Ishikawa (cell line): Measurements from ENCODE around the gene TMEM38B.

Source experiments
- CEBPB ChIP-seq: IDR thresholded peaks from 2 replicates; pipeline ENCODE4 v1.6.1; 2012
- CREB1 ChIP-seq: IDR thresholded peaks from 2 replicates; pipeline ENCODE4 v1.6.1; 2012; ENCODE audit warnings: low read depth
- EGR1 ChIP-seq: IDR thresholded peaks from 2 replicates; pipeline ENCODE4 v1.6.1; 2012
- EP300 ChIP-seq: IDR thresholded peaks from 2 replicates; pipeline ENCODE4 v1.6.1; 2012; ENCODE audit warnings: borderline replicate concordance
- FOXM1 ChIP-seq: IDR thresholded peaks from 2 replicates; pipeline ENCODE4 v1.6.1; 2012; ENCODE audit warnings: low read depth, borderline replicate concordance
- NFIC ChIP-seq: IDR thresholded peaks from 2 replicates; pipeline ENCODE4 v1.6.1; 2012
- RAD21 ChIP-seq: IDR thresholded peaks from 2 replicates; pipeline ENCODE4 v1.6.1; 2012; ENCODE audit warnings: low read depth
- TAF1 ChIP-seq: IDR thresholded peaks from 2 replicates; pipeline ENCODE4 v1.6.1; 2012; ENCODE audit warnings: low read depth, mild to moderate bottlenecking
- TCF12 ChIP-seq: IDR thresholded peaks from 2 replicates; pipeline ENCODE4 v1.6.1; 2012; ENCODE audit warnings: low read depth
- TEAD4 ChIP-seq: IDR thresholded peaks from 2 replicates; pipeline ENCODE4 v1.6.1; 2012
- YY1 ChIP-seq: IDR thresholded peaks from 2 replicates; pipeline ENCODE4 v1.6.1; 2012; ENCODE audit warnings: low read depth
- ZBTB7A ChIP-seq: IDR thresholded peaks from 2 replicates; pipeline ENCODE4 v1.6.1; 2012; ENCODE audit warnings: low read depth
- TF ChIP-seq, protein P1 (sequence below): IDR thresholded peaks from 2 replicates; pipeline ENCODE4 v1.6.1; 2012
- TF ChIP-seq, protein P2 (sequence below): IDR thresholded peaks from 2 replicates; pipeline ENCODE4 v1.6.1; 2012
- TF ChIP-seq, protein P3 (sequence below): IDR thresholded peaks from 2 replicates; pipeline ENCODE4 v1.6.1; 2012; ENCODE audit warnings: low read depth, mild to moderate bottlenecking

The TMEM38B gene

DNA sequence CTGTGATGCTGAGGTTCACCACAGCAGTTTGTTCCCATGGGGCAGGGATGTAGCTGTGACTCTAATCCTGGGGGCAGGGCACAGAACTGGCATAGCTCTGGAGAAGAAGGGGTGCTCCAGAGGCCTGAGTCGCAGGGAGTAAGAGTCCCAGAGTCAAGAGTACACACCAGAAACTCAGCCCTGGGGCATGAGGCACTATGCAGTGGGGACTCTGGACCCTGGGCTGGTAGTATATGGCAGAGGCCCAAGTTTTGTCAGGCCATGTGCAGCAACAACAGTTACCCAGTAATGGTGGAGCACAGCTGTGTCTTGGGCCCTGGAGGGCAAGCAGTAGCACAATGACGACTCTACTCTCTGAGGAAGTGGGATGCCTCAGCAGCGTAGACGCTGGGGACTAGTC is 42.9 kb downstream of the TMEM38B start:
- TF ChIP-seq ZBTB7A (no peak), EP300 (no peak), EGR1 (no peak), TAF1 (no peak), YY1 (no peak), RAD21 (no peak)
- TF ChIP-seq, protein P1, sequence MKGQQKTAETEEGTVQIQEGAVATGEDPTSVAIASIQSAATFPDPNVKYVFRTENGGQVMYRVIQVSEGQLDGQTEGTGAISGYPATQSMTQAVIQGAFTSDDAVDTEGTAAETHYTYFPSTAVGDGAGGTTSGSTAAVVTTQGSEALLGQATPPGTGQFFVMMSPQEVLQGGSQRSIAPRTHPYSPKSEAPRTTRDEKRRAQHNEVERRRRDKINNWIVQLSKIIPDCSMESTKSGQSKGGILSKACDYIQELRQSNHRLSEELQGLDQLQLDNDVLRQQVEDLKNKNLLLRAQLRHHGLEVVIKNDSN = no peak
- TF ChIP-seq, protein P2, sequence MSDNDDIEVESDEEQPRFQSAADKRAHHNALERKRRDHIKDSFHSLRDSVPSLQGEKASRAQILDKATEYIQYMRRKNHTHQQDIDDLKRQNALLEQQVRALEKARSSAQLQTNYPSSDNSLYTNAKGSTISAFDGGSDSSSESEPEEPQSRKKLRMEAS = no peak

DNA sequence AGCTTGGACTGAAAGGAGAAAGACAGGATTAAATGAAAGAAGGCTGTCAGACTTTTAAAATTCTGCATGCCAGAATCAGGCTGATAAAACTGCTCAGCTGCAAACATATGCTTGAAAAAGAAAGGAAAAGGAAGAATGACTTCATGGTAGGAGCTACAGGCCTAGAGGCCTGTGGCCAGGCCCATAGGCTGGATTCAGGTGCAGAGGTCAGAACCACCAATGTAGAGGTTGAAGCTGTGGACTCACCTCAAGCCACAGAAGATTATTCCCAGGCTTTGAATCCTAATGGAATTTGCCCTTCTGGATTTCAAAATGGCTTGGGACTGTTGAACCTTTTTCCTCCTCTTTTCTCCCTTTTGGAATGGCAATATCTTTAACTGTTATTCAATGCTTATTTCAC is 47.7 kb downstream of the TMEM38B start:
- TF ChIP-seq NFIC (no peak), CREB1 (no peak), YY1 (no peak), EGR1 (no peak), TAF1 (no peak), TCF12 (no peak), TEAD4 (no peak), FOXM1 (no peak), CEBPB (no peak), RAD21 (no peak)
- TF ChIP-seq, protein P1 = no peak
- TF ChIP-seq, protein P3, sequence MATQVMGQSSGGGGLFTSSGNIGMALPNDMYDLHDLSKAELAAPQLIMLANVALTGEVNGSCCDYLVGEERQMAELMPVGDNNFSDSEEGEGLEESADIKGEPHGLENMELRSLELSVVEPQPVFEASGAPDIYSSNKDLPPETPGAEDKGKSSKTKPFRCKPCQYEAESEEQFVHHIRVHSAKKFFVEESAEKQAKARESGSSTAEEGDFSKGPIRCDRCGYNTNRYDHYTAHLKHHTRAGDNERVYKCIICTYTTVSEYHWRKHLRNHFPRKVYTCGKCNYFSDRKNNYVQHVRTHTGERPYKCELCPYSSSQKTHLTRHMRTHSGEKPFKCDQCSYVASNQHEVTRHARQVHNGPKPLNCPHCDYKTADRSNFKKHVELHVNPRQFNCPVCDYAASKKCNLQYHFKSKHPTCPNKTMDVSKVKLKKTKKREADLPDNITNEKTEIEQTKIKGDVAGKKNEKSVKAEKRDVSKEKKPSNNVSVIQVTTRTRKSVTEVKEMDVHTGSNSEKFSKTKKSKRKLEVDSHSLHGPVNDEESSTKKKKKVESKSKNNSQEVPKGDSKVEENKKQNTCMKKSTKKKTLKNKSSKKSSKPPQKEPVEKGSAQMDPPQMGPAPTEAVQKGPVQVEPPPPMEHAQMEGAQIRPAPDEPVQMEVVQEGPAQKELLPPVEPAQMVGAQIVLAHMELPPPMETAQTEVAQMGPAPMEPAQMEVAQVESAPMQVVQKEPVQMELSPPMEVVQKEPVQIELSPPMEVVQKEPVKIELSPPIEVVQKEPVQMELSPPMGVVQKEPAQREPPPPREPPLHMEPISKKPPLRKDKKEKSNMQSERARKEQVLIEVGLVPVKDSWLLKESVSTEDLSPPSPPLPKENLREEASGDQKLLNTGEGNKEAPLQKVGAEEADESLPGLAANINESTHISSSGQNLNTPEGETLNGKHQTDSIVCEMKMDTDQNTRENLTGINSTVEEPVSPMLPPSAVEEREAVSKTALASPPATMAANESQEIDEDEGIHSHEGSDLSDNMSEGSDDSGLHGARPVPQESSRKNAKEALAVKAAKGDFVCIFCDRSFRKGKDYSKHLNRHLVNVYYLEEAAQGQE = no peak
- TF ChIP-seq, protein P2 = no peak

DNA sequence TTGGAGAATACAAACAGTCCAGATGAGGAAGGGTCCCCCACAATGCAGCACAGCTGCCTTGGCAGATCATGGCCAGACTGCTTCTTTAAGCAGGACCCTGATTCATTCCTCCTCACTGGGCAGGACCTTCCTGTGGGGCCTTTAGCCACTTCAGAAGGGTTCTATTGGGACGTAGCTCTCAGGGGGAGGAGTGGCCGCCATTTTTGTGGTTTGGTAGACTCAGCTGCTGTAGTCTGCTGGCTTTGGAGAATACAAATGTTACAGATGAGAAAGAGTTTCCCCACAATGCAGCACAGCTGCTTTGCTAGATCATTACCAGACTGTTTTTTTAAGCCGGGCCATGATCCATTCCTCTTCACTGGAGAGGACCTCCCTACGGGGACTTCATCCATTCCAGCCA is 57.4 kb downstream of the TMEM38B start:
- TF ChIP-seq EGR1 = no peak
- no peak for TF ChIP-seq EP300
- TF ChIP-seq, protein P3 = no peak
- no peak for TF ChIP-seq RAD21
- no peak for TF ChIP-seq TAF1
- TF ChIP-seq, protein P1 = no peak
- no peak for TF ChIP-seq TCF12
- no peak for TF ChIP-seq CREB1
- TF ChIP-seq, protein P2 = no peak
- TF ChIP-seq TEAD4 = no peak
- no peak for TF ChIP-seq CEBPB
- TF ChIP-seq NFIC = no peak
- TF ChIP-seq ZBTB7A = no peak
- no peak for TF ChIP-seq FOXM1
- no peak for TF ChIP-seq YY1

DNA sequence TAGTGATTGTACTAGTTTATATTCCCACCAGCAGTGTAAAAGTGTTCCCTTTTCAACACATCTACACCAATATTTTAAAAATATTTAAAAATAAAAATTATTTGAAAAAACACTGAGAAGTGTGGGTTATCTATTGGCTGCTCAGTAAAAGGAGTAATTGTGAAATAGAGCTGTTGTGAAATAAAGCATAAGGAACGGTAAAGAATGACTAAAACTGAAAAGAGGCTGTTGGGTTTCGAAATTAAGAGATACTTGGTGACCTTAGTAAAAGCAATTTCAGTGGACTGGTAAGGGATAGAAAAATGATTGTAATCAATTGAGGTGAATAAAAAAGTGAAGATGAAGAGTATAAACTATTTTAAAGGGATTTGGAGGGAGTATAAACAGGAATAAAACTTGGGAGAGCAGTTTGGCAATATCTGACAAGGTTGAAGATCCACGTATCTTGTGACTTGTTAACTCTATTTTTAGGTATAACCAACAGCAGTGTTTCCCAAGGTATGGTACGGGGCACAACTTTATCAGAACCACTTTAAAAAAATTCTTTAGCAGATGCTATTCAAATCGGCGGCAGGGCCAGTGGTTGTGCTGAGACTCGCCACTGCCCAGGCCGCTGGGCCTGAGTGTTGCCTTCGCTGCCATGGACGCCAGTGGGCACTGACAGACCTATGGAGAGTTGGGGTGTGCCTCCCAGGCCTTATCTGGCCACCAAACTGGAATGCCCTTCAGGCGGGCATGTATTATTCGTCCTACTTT is 63.3 kb downstream of the TMEM38B start:
- no peak for TF ChIP-seq EP300

DNA sequence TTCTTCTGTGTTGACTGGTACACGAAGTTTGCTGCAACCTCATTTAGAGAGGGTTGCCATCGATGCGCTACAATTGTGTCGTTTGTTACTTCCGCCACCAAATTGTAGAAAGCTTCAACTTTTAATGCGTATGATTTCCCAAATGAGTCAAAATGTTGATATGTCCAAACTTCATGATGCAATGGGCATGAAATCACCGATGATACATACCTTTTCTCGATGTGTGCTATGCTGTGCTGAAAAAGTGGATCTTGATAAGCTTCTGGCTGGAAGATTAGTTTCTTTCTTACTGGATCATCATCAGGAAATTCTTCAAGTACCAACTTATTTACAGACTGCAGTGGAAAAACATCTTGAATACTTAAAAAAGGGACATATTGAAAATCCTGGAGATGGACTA is 65.7 kb downstream of the TMEM38B start:
- no peak for TF ChIP-seq CREB1
- TF ChIP-seq EGR1 = no peak
- no peak for TF ChIP-seq EP300
- TF ChIP-seq TAF1 = no peak
- TF ChIP-seq TEAD4 = no peak
- TF ChIP-seq CEBPB = no peak
- TF ChIP-seq, protein P2 = no peak
- TF ChIP-seq, protein P3 = no peak
- TF ChIP-seq YY1 = no peak
- no peak for TF ChIP-seq NFIC
- no peak for TF ChIP-seq TCF12
- TF ChIP-seq FOXM1 = no peak
- TF ChIP-seq, protein P1 = no peak
- TF ChIP-seq ZBTB7A = no peak
- no peak for TF ChIP-seq RAD21
